ENCODE measurements around the gene ANKRD52. TPM values are rescaled to one million over a fixed set of nuclear protein-coding genes. Genes with fewer than 3 reads are reported as not detected.

The ANKRD52 gene
- total and polyA plus RNA-seq, 9 of the 15 experiments (the other 6 are each of a cell fraction or from before 2014, with no cell fraction given): 0.52 to 46.8 (median 7.9) TPM

DNA sequence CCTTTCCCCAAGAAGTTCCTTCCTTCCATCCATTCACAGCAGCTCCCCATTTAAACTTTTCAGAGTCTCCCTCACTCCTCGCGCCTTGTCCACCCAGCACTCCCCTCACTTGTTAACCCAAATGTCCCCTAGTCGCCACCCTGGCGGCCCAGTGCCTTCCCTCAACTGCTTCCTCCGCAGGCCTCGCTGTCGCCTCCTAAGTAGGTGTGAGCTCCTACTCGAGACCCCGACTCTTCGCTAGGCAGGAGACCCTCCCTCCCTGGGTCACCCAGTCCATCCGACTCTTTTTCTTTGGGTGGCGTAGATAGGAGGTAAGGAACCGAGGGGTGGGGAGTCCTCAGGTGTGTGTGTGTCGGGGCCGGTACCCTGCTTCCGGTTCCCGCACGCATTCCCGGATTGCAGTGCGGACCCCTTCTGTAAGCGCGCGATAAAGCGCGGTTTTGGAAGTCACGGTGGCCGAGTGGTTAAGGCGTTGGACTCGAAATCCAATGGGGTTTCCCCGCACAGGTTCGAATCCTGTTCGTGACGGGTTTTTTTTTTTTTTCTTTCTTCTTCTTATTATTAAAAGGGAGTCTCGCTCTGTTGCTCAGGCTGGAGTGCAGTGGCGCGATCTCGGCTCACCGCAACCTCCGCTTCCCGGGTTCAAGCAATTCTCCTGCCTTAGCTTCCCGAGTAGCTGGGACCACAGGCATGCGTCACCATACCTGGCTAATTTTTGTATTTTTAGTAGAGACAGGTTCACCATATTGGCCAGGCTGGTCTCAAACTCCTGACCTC, 68.1 kb downstream of the ANKRD52 start (continued):
- TF ChIP-seq RCOR1 (IDR thresholded peaks at IDR 0.05; ENCODE audit: borderline replicate concordance in 1 of 2, low read depth in 2 of 2, low read length in 2 of 2): peak in 1 of 2 experiments; percentile 65; a peak in 2 of 4 replicates
- TF ChIP-seq RFX7 (CRISPR knock-in tag; IDR thresholded peaks at IDR 0.05): no peak
- TF ChIP-seq, protein P1, sequence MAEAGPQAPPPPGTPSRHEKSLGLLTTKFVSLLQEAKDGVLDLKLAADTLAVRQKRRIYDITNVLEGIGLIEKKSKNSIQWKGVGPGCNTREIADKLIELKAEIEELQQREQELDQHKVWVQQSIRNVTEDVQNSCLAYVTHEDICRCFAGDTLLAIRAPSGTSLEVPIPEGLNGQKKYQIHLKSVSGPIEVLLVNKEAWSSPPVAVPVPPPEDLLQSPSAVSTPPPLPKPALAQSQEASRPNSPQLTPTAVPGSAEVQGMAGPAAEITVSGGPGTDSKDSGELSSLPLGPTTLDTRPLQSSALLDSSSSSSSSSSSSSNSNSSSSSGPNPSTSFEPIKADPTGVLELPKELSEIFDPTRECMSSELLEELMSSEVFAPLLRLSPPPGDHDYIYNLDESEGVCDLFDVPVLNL (CRISPR knock-in tag; IDR thresholded peaks at IDR 0.05; ENCODE audit: low read depth): no peak
- peak; percentile 92 for TF ChIP-seq ETV5 (CRISPR knock-in tag; IDR thresholded peaks at IDR 0.05; ENCODE audit: low read depth)
- peak; percentile 38 to 40 for TF ChIP-seq NRF1 (conservative IDR thresholded peaks at IDR 0.05 in 1 of 2, IDR thresholded peaks at IDR 0.05 in 1 of 2)
- TF ChIP-seq, protein P2, sequence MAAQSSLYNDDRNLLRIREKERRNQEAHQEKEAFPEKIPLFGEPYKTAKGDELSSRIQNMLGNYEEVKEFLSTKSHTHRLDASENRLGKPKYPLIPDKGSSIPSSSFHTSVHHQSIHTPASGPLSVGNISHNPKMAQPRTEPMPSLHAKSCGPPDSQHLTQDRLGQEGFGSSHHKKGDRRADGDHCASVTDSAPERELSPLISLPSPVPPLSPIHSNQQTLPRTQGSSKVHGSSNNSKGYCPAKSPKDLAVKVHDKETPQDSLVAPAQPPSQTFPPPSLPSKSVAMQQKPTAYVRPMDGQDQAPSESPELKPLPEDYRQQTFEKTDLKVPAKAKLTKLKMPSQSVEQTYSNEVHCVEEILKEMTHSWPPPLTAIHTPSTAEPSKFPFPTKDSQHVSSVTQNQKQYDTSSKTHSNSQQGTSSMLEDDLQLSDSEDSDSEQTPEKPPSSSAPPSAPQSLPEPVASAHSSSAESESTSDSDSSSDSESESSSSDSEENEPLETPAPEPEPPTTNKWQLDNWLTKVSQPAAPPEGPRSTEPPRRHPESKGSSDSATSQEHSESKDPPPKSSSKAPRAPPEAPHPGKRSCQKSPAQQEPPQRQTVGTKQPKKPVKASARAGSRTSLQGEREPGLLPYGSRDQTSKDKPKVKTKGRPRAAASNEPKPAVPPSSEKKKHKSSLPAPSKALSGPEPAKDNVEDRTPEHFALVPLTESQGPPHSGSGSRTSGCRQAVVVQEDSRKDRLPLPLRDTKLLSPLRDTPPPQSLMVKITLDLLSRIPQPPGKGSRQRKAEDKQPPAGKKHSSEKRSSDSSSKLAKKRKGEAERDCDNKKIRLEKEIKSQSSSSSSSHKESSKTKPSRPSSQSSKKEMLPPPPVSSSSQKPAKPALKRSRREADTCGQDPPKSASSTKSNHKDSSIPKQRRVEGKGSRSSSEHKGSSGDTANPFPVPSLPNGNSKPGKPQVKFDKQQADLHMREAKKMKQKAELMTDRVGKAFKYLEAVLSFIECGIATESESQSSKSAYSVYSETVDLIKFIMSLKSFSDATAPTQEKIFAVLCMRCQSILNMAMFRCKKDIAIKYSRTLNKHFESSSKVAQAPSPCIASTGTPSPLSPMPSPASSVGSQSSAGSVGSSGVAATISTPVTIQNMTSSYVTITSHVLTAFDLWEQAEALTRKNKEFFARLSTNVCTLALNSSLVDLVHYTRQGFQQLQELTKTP (IDR thresholded peaks at IDR 0.05; ENCODE audit: low read depth in 1 of 2, partially characterized antibody in 2 of 2): peak in 1 of 2 experiments; percentile 62
- TF ChIP-seq, protein P3, sequence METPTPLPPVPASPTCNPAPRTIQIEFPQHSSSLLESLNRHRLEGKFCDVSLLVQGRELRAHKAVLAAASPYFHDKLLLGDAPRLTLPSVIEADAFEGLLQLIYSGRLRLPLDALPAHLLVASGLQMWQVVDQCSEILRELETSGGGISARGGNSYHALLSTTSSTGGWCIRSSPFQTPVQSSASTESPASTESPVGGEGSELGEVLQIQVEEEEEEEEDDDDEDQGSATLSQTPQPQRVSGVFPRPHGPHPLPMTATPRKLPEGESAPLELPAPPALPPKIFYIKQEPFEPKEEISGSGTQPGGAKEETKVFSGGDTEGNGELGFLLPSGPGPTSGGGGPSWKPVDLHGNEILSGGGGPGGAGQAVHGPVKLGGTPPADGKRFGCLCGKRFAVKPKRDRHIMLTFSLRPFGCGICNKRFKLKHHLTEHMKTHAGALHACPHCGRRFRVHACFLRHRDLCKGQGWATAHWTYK (CRISPR knock-in tag; IDR thresholded peaks at IDR 0.05): no peak
- TF ChIP-seq FOSL1 (tag; conservative IDR thresholded peaks at IDR 0.05): peak; percentile 45
- TF ChIP-seq, protein P4, sequence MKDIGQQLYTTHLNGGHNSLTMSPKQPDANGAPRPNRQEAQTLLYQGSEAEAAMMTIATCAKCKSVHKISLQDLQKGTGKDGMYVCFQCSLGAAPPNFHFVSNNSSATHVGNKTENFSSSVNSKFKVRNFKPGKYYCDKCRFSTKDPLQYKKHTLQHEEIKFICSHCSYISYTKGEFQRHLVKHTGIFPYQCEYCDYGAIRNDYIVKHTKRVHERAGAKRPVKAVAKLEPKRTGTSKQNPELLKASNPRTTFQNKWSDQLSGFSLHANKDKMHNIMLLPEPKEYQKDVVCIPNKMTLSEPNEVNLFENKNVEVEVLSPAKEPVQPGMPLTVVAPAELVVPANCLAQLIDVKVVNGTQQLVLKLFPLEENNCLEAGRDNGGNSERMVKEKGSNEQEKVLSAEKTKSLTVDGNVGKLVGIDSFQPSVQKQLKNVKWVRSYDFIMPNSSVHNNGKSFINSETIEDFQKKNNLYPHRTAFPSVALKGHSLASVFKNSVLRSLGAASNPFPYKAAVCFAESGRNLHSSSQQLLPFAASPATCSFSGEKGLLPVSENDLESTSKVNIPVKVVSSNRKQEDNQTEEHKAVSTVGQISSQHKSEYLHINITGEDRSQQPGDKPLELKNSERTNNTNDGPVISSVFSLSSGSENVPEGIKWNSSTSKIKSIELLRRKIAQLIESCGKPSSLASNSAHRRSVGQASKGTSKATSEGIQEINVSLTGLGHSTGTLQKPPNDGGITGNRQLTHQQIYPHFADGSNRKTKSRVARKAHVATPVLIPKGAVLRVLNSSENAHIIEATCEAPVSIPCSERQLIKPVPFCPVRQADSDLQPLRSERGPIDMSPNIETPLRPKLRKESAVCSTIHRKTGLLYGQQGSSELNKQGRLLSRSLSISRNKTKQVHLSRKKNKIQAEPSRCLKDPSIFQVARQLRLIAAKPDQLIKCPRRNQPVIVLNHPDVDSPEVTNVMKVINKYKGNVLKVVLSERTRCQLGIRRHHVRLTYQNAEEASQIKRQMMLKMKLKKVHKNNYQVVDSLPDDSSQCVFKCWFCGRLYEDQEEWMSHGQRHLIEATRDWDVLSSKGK (CRISPR knock-in tag; IDR thresholded peaks at IDR 0.05): no peak
- TF ChIP-seq TAL1 (IDR thresholded peaks at IDR 0.05): 0 out of 2 replicates have a peak, but pooled peaks have one; percentile 8
- no peak for TF ChIP-seq ZNF217 (CRISPR knock-in tag; IDR thresholded peaks at IDR 0.05)
- peak; percentile 42 for TF ChIP-seq RBM22 (IDR thresholded peaks at IDR 0.05; ENCODE audit: low read depth, low read length, poor library complexity, severe bottlenecking)
- peak; percentile 6; the same call in 1 of the 2 replicates for TF ChIP-seq ZNF134 (CRISPR knock-in tag; conservative IDR thresholded peaks at IDR 0.05)
- TF ChIP-seq ELF1 (tag; IDR thresholded peaks at IDR 0.05): peak; percentile 91
- TF ChIP-seq OTX1 (CRISPR knock-in tag; IDR thresholded peaks at IDR 0.05): no peak
- peak; percentile 51 for TF ChIP-seq LCOR (CRISPR knock-in tag; IDR thresholded peaks at IDR 0.05)

All from K562 (cell line).